ENCODE results near the gene ATRAID.

ATRAID gene

GRCh38 chr2:27231921-27232320 lies 20.1 kb downstream of the ATRAID start:
- no peaks in the 10 kb centered on the region for H3K27me3 ChIP-seq
- no peak overlapping the region for H3K4me3 ChIP-seq (ENCODE audit: low read depth in 1 of 2, low read length in 1 of 2)
- H3K4me1 ChIP-seq (ENCODE audit: control insufficient read depth in 1 of 2, insufficient read depth in 1 of 2, low read depth in 1 of 2, low read length in 1 of 2): no peaks in the 10 kb centered on the region
- H3K9me3 ChIP-seq: no peaks in the 10 kb centered on the region
- H3K27ac ChIP-seq: no peak overlapping the region
- peaks cover 89% of the 10 kb centered on the region for H3K36me3 ChIP-seq
- TF ChIP-seq, protein P1, sequence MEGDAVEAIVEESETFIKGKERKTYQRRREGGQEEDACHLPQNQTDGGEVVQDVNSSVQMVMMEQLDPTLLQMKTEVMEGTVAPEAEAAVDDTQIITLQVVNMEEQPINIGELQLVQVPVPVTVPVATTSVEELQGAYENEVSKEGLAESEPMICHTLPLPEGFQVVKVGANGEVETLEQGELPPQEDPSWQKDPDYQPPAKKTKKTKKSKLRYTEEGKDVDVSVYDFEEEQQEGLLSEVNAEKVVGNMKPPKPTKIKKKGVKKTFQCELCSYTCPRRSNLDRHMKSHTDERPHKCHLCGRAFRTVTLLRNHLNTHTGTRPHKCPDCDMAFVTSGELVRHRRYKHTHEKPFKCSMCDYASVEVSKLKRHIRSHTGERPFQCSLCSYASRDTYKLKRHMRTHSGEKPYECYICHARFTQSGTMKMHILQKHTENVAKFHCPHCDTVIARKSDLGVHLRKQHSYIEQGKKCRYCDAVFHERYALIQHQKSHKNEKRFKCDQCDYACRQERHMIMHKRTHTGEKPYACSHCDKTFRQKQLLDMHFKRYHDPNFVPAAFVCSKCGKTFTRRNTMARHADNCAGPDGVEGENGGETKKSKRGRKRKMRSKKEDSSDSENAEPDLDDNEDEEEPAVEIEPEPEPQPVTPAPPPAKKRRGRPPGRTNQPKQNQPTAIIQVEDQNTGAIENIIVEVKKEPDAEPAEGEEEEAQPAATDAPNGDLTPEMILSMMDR (IDR thresholded peaks at IDR 0.05): no peak

DNA sequence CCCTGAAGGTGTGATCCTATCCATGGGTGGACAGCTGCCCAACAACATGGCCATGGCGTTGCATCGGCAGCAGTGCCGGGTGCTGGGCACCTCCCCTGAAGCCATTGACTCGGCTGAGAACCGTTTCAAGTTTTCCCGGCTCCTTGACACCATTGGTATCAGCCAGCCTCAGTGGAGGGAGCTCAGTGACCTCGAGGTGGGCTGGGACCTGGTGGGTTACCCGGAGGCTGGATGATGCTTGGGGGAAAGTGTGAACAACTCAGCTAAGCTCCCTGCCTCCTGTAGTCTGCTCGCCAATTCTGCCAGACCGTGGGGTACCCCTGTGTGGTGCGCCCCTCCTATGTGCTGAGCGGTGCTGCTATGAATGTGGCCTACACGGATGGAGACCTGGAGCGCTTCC lies 21.5 kb downstream of the ATRAID start:
- Histone ChIP-seq H3K4me1 (ENCODE audit: control insufficient read depth in 1 of 2, insufficient read depth in 1 of 2, low read depth in 1 of 2, low read length in 1 of 2) (no peaks in the 10 kb centered on the region), H3K27ac (no peak overlapping the region), H3K27me3 (no peaks in the 10 kb centered on the region), H3K9me3 (no peaks in the 10 kb centered on the region), H3K36me3 (peaks cover 91% of the 10 kb centered on the region), H3K4me3 (ENCODE audit: low read depth in 1 of 2, low read length in 1 of 2) (no peak overlapping the region)
- TF ChIP-seq, protein P1 (IDR thresholded peaks at IDR 0.05): no peak

DNA sequence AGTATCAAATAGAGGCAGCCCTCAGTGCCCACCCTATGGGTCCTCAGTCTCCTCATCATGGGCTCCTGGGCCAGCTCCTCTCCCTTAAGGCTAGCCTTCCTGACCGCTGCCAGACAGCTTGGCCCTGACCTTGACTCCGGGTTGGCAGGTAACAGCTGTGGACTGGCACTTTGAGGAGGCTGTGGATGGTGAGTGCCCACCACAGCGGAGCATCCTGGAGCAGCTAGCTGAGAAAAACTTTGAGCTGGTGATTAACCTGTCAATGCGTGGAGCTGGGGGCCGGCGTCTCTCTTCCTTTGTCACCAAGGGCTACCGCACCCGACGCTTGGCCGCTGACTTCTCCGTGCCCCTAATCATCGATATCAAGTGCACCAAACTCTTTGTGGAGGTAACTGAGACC lies 24.3 kb downstream of the ATRAID start:
- H3K9me3 ChIP-seq: no peaks in the 10 kb centered on the region
- H3K27ac ChIP-seq: no peak overlapping the region
- no peak overlapping the region for H3K4me3 ChIP-seq (ENCODE audit: low read depth in 1 of 2, low read length in 1 of 2)
- H3K27me3 ChIP-seq: no peaks in the 10 kb centered on the region
- no peaks in the 10 kb centered on the region for H3K4me1 ChIP-seq (ENCODE audit: control insufficient read depth in 1 of 2, insufficient read depth in 1 of 2, low read depth in 1 of 2, low read length in 1 of 2)
- peaks cover 98% of the 10 kb centered on the region for H3K36me3 ChIP-seq
- TF ChIP-seq, protein P1 (IDR thresholded peaks at IDR 0.05): no peak

- TF ChIP-seq, protein P1 (IDR thresholded peaks at IDR 0.05): no peak
- Histone ChIP-seq H3K4me1 (ENCODE audit: control insufficient read depth in 1 of 2, insufficient read depth in 1 of 2, low read depth in 1 of 2, low read length in 1 of 2) (no peaks in the 10 kb centered on the region), H3K36me3 (peaks cover 98% of the 10 kb centered on the region), H3K27ac (no peak overlapping the region), H3K4me3 (ENCODE audit: low read depth in 1 of 2, low read length in 1 of 2) (no peak overlapping the region), H3K9me3 (no peaks in the 10 kb centered on the region), H3K27me3 (no peaks in the 10 kb centered on the region)
Observed at GRCh38 chr2:27236626-27237025, 24.8 kb downstream of the ATRAID start.

DNA sequence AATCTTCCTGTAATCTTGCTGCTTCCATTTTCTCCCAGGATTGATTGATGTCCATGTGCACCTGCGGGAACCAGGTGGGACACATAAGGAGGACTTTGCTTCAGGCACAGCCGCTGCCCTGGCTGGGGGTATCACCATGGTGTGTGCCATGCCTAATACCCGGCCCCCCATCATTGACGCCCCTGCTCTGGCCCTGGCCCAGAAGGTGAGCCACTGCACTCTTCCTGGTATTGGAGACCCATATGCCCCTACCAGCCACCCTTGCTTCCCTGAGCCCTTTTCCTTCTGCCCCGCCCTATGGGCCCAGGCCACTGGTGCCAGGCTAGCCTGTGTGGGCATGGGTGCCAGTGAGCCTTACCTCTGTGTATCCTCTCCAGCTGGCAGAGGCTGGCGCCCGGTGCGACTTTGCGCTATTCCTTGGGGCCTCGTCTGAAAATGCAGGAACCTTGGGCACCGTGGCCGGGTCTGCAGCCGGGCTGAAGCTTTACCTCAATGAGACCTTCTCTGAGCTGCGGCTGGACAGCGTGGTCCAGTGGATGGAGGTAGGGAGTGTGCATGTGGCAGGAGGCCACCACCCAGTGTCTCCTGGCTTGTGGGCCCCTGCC lies 25.6 kb downstream of the ATRAID start:
- no peak overlapping the region for H3K4me3 ChIP-seq (ENCODE audit: low read depth in 1 of 2, low read length in 1 of 2)

More for the DNA sequence above, 25.6 kb downstream of the ATRAID start:
- no peaks in the 10 kb centered on the region for H3K9me3 ChIP-seq
- TF ChIP-seq, protein P1 (IDR thresholded peaks at IDR 0.05): no peak
- H3K36me3 ChIP-seq: peaks cover 98% of the 10 kb centered on the region
- no peaks in the 10 kb centered on the region for H3K27me3 ChIP-seq
- no peak overlapping the region for H3K27ac ChIP-seq
- no peaks in the 10 kb centered on the region for H3K4me1 ChIP-seq (ENCODE audit: control insufficient read depth in 1 of 2, insufficient read depth in 1 of 2, low read depth in 1 of 2, low read length in 1 of 2)
